HG02943 (cell line): ENCODE results near the gene TSC2.
"Not testable (repeated sequence)": the region's sequence is repeated elsewhere in the genome, so short reads cannot be mapped to it uniquely, and the experiment has no call there.

Experiments used
- ATAC-seq: cut with Tn5 transposase; IDR thresholded peaks from one replicate; pipeline ENCODE4 v1.9.1; 2021; ENCODE audit warnings: mild to moderate bottlenecking, low read depth, moderate library complexity; ENCODE audit not compliant: unreplicated experiment

TSC2 gene

DNA sequence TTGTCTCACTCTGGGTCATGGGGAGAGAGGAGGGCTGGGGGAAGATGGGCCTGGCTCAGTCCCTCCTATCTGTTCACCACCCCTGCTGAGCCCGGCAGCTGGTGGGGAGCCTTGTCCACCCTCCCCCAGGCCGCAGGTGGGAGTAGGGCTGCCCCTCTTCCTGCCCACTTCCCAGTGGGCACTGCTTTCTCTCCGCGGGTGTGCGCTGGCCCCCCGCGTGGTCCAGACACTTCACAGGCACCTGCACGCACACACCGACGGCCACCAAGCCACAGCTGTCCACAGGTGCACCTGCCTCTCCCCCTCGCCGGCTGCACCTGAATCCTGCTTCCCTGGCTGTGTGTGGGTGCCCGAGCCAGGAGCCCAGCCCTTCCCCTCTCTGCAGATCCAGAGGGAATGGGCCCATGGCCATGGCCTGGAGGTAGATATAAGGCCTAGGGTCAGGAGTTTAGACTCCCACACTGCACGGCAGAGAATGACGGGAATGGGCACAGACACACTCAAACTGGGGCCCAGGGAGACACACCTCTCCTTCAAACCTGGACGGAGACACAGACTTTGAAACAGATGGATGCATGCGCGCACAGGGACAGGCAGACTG lies 19.1 kb upstream of the TSC2 start:
- no peak for ATAC-seq

DNA sequence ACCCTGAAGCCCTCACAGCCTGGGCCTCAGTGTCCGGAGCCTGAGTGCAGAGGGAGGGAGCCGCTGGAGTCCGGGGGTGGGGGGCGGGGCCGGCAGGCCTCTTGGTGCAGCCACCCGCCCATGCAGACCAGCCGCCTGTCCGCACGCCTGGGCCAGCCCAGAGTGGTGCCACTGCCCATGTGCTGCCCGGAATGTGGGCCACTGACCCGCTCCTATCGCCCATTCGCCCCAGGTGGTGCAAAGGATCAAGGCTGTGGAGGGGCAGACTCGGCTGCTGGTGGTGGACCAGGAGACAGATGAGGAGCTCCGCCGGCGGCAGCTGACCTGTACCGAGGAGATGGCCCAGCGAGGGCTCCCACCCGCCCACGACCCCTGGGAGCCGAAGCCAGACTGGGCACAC lies 18.4 kb upstream of the TSC2 start:
- ATAC-seq = no peak

GRCh38 chr16:2030036-2030435 lies 17.7 kb upstream of the TSC2 start:
- ATAC-seq = no peak

DNA sequence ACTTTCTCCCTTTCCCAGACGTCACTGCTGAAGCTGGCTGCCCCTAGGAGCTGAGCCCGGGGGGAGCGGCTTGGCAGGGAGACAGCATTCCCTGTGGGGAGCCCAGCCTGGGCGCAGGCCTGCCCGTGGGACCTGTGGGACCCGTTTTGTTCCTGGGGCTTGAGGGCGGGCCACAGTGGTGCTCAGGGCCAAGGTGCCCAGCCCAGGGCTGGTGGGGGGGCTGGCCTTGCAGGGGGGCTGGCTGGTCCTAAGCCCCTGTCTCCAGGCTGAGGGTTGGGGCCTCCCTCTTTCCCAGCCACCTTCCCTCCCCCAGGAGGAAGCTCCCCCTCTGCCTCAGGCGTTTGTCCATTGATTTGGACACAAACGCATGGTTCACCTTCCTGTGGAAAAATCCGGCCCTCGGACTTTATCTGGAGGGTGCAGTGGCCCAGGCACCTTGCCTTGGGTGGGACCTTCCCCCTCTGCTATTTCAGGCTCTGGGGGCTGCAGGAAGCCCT lies 16.7 kb upstream of the TSC2 start:
- no peak for ATAC-seq

DNA sequence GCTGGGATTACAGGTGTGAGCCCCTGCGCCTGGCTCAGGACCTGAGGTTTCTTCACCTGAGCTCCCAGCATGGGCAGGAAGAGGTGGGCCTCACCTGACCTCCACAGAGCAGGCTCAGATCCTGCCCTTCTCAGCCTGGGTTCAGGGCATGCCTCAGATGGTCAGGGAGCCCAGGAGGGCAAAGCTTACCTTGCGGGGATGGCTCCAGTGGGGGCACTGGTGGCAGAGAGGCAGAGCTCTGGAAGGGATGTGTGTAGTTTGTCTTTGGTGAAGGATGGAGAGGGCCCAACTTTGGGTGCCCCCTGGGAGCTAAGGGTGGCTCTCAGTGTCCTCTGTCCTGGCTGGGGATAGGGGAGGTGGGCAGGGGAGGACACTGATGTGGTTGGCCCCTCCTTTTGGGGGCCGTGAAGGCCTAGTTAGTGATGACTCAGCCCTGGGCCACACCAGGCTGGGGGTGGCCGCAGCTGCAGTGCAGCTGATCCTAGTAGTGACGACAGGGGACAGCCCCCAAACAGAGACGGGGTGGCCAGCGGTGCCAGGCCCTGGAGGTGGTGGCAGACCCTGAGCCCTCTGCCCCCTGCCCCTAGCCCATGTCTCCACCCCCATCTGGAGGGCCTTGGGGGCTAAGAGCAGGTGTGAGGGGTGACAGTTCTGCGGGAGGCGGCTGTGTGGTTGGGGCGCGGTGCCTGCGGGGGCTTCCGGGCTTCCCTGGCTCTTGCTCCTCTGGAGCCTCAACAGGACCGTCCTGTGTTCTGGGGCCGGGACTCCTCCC lies 15.3 kb upstream of the TSC2 start:
- no peak for ATAC-seq

GRCh38 chr16:2033057-2033908 lies 14.5 kb upstream of the TSC2 start:
- ATAC-seq = no peak

- ATAC-seq = not testable (repeated sequence)
Observed at GRCh38 chr16:2033909-2034695, 13.7 kb upstream of the TSC2 start.

DNA sequence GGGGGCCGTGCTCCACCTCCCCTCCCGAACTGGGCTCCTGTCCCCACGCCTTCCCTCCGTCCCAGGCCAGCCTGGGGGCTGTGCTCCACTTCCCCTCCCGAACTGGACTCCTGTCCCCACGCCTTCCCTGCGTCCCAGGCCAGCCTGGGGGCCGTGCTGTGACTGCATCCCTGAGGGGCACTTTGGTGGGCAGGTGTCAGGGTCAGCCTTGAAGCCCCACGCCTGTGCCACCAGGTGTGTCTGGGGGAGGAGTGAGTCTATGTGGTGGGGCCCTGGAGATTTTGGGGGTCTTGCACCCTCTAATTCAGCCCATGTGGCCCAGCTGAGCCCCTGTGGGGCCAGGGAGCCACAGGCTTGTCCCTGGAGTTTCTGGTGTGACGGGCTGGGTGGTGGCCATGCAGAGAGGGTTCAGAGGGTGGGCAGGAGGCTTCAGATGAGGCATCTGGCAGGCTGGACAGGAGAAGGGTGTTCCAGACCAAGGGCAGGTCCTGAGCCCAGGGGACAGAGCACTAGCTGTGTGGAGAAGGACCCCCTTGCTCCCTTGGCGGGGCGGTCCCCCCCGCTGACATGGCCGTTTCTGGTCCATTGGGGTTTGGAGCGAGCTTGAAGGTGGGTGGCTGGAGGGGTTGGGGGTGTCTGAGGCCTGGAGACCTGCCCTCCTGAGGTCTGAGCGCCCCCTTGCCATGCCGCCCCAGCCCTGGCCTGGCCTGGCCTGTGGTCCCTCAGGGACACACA lies 12.9 kb upstream of the TSC2 start:
- no peak for ATAC-seq

GRCh38 chr16:2035431-2036199 lies 12.2 kb upstream of the TSC2 start:
- ATAC-seq = no peak

- no peak for ATAC-seq
Observed at GRCh38 chr16:2036200-2036966, 11.4 kb upstream of the TSC2 start.

DNA sequence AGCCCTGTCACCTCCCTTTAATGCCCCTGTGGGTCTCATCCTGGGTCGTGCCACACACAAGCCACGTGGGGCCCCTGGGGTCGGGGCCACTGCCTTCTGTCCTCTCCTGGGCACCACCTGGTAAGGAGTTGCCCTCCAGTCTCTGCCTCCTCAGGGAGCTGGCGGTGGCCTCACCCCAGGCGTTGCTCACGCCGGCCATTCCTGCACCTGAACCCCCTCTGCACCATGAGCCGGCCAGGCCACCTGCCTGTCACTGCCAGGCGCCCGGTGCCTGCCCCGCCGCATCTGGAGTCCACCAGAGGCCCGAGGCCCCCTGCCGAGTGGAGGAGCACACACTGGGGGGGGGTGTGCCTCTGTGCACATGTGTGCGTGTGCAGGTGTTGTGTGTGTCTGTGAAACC lies 10.7 kb upstream of the TSC2 start:
- ATAC-seq = no peak

DNA sequence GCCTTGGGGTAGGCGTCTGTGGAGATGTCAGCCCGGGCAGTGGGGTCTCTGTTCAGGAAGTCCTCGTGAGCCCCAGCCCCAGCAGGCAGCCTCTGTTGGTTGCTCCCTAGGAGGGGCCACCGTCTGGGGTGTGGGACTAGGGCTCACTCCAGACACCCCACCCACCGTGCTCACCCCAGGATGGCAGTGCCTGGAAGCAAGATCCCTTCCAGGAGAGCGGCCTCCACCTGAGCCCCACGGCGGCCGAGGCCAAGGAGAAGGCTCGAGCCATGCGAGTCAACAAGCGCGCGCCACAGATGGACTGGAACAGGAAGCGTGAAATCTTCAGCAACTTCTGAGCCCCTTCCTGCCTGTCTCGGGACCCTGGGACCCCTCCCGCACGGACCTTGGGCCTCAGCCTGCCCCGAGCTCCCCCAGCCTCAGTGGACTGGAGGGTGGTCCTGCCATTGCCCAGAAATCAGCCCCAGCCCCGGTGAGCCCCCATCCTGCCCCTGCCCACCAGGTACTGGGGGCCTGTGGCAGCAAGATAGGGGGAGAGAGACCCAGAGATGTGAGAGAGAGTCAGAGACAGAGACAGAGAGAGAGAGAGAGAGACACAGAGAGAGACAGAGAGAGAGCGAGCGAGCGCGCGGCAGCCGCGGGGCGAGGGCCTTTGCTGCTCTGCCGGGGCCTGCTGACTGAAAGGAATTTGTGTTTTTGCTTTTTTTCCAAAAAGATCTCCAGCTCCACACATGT lies 10.0 kb upstream of the TSC2 start:
- no peak for ATAC-seq

- ATAC-seq = no peak
Observed at GRCh38 chr16:2038382-2039231, 9.2 kb upstream of the TSC2 start.

GRCh38 chr16:2039274-2040031 lies 8.3 kb upstream of the TSC2 start:
- ATAC-seq = no peak

- ATAC-seq = no peak
Observed at GRCh38 chr16:2040041-2040786, 7.6 kb upstream of the TSC2 start.
